Measurements from ENCODE around the gene RABEP1. TPM values are rescaled to one million over a fixed set of nuclear protein-coding genes. Genes with fewer than 3 reads are reported as not detected.

Gene RABEP1
- total and polyA plus RNA-seq, 5 donors from 2014 or later = 23.7 to 45.5 (median 26.8) TPM

DNA sequence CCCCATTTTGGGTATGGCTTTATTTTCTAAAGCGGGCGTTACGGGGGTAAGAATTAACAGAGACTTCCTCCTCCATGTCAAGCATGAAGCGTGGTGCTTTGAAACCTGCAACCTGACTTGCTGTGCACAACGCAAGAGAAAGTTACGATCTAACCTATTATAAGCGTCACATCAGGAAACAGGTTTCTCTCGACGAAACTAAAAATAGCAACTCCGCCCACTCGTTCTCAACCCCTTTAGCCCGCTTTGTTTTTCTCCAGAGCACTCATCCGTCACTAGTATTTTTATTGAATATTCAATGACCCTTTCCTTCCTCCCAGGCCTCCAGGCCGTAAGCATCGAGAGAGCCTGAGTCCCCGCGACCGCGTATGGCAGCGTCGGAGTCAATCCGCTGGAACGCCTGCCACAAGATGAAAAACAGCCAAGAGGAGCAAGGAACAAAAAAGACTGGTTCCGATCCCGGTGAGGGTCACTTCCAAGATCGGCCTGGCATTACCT, 136.8 kb downstream of the RABEP1 start:
- Mint-ChIP-seq H3K4me3 (peak overlapping the region; percentile 94 to 100 (median 98)), H3K27me3 (no peaks in the 10 kb centered on the region), H3K27ac (peak overlapping the region; percentile 95 to 100 (median 99)), H3K9me3 (no peaks in the 10 kb centered on the region), H3K36me3 (peaks cover 24% of the 10 kb centered on the region), H3K4me1 (peaks cover 22 to 61% (median 28%) of the 10 kb centered on the region in 4 donors)
- DNase-seq (peak; percentile 59 to 89 (median 83)), ATAC-seq (ENCODE audit: low read depth in 2 of 2) (peak; percentile 28 to 38)
- peak overlapping the region; percentile 99 for H3K27ac ChIP-seq (ENCODE audit: insufficient read depth, low read length, poor library complexity, severe bottlenecking)
- H3K9me3 ChIP-seq (ENCODE audit: control insufficient read depth in 2 of 2, low read length in 2 of 2) = no peaks in the 10 kb centered on the region
- peaks cover 43% of the 10 kb centered on the region for H3K4me1 ChIP-seq (ENCODE audit: control insufficient read depth, insufficient read depth, low read length, poor library complexity, severe bottlenecking)
- no peaks in the 10 kb centered on the region for H3K27me3 ChIP-seq (ENCODE audit: control insufficient read depth, insufficient read depth, low read length)
- H3K4me3 ChIP-seq (ENCODE audit: low read depth, low read length) = peak overlapping the region; percentile 97
- peaks cover 58% of the 10 kb centered on the region for H3K36me3 ChIP-seq (ENCODE audit: control insufficient read depth, insufficient read depth, low read length)

DNA sequence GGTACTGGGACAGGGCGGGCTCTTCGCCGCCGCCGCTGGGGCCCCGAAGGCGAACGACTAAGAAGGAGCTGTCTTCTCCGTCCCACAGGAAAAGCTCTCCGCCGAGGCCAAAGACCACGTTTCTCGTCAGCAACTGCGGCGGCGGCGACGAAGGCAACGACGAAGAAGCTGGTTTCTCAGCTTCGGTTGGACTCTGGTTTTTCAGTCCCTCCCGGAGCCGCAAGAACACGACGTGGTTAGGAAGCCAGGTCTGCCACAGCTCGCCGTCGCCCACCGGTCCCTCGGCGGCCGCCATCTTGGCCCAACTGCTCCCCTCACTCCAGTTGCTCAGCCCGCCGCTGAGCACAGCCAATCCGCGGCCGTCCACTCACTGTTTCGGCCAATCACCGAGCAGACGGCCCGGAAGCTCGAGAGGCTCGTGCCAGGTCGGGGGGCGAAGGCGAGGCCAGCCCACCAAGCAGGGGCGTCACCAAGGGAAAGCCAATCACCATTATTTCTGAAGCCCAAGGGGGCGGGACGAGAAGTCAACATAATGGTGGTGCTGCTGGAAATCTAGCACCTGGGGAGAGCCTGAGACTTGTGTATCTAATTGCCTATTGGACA, 137.4 kb downstream of the RABEP1 start, which contains the start of gene NUP88:
NUP88 (minus strand) TSS at position 307 of the 603 bp plus-strand sequence; CDS start at position 295, 12 bp downstream.
- Histone ChIP-seq H3K9me3 (ENCODE audit: control insufficient read depth in 2 of 2, low read length in 2 of 2) (no peaks in the 10 kb centered on the region), H3K27ac (ENCODE audit: insufficient read depth, low read length, poor library complexity, severe bottlenecking) (peak within 1 kb of the TSS; percentile 99), H3K27me3 (ENCODE audit: control insufficient read depth, insufficient read depth, low read length) (no peaks in the 10 kb centered on the region), H3K4me3 (ENCODE audit: low read depth, low read length) (peak within 1 kb of the TSS; percentile 97), H3K4me1 (ENCODE audit: control insufficient read depth, insufficient read depth, low read length, poor library complexity, severe bottlenecking) (peaks cover 43% of the 10 kb centered on the region), H3K36me3 (ENCODE audit: control insufficient read depth, insufficient read depth, low read length) (peaks cover 58% of the 10 kb centered on the region)
- ATAC-seq (ENCODE audit: low read depth in 2 of 2) (peak; percentile 90 to 94), DNase-seq (peak; percentile 96 to 99 (median 97))
- peak within 1 kb of the TSS; percentile 95 to 100 (median 99) for H3K27ac Mint-ChIP-seq
- H3K27me3 Mint-ChIP-seq = no peaks in the 10 kb centered on the region
- no peaks in the 10 kb centered on the region for H3K9me3 Mint-ChIP-seq
- peaks cover 22 to 61% (median 28%) of the 10 kb centered on the region in 4 donors for H3K4me1 Mint-ChIP-seq
- H3K4me3 Mint-ChIP-seq = peak within 1 kb of the TSS; percentile 94 to 100 (median 98)
- H3K36me3 Mint-ChIP-seq = peaks cover 24% of the 10 kb centered on the region

GRCh38 chr17:5419959-5420653, 138.0 kb downstream of the RABEP1 start, which contains the start of gene RPAIN:
Gene RPAIN (plus strand): TSS chr17:5420182. CDS start chr17:5420211, 29 bp downstream.
- peaks cover 59% of the 10 kb centered on the region for H3K36me3 ChIP-seq (ENCODE audit: control insufficient read depth, insufficient read depth, low read length)
- H3K27ac Mint-ChIP-seq = peak within 1 kb of the TSS; percentile 95 to 100 (median 99)
- no peaks in the 10 kb centered on the region for H3K27me3 ChIP-seq (ENCODE audit: control insufficient read depth, insufficient read depth, low read length)
- peak within 1 kb of the TSS; percentile 94 to 100 (median 98) for H3K4me3 Mint-ChIP-seq
- no peaks in the 10 kb centered on the region for H3K27me3 Mint-ChIP-seq
- H3K9me3 ChIP-seq (ENCODE audit: control insufficient read depth in 2 of 2, low read length in 2 of 2) = no peaks in the 10 kb centered on the region
- peak within 1 kb of the TSS; percentile 99 for H3K27ac ChIP-seq (ENCODE audit: insufficient read depth, low read length, poor library complexity, severe bottlenecking)
- H3K9me3 Mint-ChIP-seq = no peaks in the 10 kb centered on the region
- peaks cover 24% of the 10 kb centered on the region for H3K36me3 Mint-ChIP-seq
- peak; percentile 81 to 94 (median 90) for DNase-seq
- peak within 1 kb of the TSS; percentile 97 for H3K4me3 ChIP-seq (ENCODE audit: low read depth, low read length)
- ATAC-seq (ENCODE audit: low read depth in 2 of 2) = peak; percentile 69 to 70
- H3K4me1 ChIP-seq (ENCODE audit: control insufficient read depth, insufficient read depth, low read length, poor library complexity, severe bottlenecking) = peaks cover 43% of the 10 kb centered on the region
- H3K4me1 Mint-ChIP-seq = peaks cover 22 to 63% (median 28%) of the 10 kb centered on the region in 4 donors

GRCh38 chr17:5422505-5422904, 140.4 kb downstream of the RABEP1 start:
- no peaks in the 10 kb centered on the region for H3K27me3 Mint-ChIP-seq
- no peaks in the 10 kb centered on the region for H3K9me3 Mint-ChIP-seq
- Histone ChIP-seq H3K4me1 (ENCODE audit: control insufficient read depth, insufficient read depth, low read length, poor library complexity, severe bottlenecking) (peaks cover 32% of the 10 kb centered on the region), H3K9me3 (ENCODE audit: control insufficient read depth in 2 of 2, low read length in 2 of 2) (no peaks in the 10 kb centered on the region), H3K27ac (ENCODE audit: insufficient read depth, low read length, poor library complexity, severe bottlenecking) (no peak overlapping the region), H3K36me3 (ENCODE audit: control insufficient read depth, insufficient read depth, low read length) (peaks cover 59% of the 10 kb centered on the region), H3K4me3 (ENCODE audit: low read depth, low read length) (no peak overlapping the region), H3K27me3 (ENCODE audit: control insufficient read depth, insufficient read depth, low read length) (no peaks in the 10 kb centered on the region)
- DNase-seq = no peak
- no peak for ATAC-seq (ENCODE audit: low read depth in 2 of 2)
- peaks cover 22 to 46% (median 24%) of the 10 kb centered on the region in 4 donors for H3K4me1 Mint-ChIP-seq
- H3K36me3 Mint-ChIP-seq = peaks cover 28% of the 10 kb centered on the region
- peak overlapping the region in 2 of 4 donors; percentile 55 to 80 for H3K4me3 Mint-ChIP-seq
- no peak overlapping the region for H3K27ac Mint-ChIP-seq

DNA sequence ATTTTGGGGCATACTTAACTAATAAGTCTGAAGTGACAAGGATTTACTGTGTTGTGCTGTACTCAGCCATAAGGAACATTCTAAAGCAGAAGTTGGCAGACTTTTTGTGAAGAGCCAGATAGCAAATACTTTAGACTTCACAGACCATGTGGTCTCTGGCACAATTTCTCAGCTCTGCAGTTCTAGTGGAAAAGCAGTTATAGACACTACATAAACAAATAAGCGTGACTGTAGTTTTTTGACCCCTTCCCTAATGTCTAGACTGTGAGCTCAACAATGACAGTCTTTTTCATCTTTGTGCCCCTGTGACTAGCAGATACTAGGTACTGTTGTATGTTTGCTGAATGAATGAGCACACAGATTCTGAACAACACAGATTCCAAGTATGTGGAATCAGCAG, 142.8 kb downstream of the RABEP1 start:
- Mint-ChIP-seq H3K36me3 (peaks cover 38% of the 10 kb centered on the region), H3K4me3 (no peak overlapping the region), H3K4me1 (peaks cover 16 to 34% (median 19%) of the 10 kb centered on the region in 4 donors), H3K9me3 (no peaks in the 10 kb centered on the region), H3K27me3 (no peaks in the 10 kb centered on the region), H3K27ac (peak overlapping the region in 1 of 3 donors; percentile 38)
- no peak overlapping the region for H3K27ac ChIP-seq (ENCODE audit: insufficient read depth, low read length, poor library complexity, severe bottlenecking)
- H3K27me3 ChIP-seq (ENCODE audit: control insufficient read depth, insufficient read depth, low read length) = no peaks in the 10 kb centered on the region
- no peak for DNase-seq
- H3K4me3 ChIP-seq (ENCODE audit: low read depth, low read length) = no peak overlapping the region
- H3K9me3 ChIP-seq (ENCODE audit: control insufficient read depth in 2 of 2, low read length in 2 of 2) = no peaks in the 10 kb centered on the region
- ATAC-seq (ENCODE audit: low read depth in 2 of 2) = no peak
- H3K36me3 ChIP-seq (ENCODE audit: control insufficient read depth, insufficient read depth, low read length) = peaks cover 80% of the 10 kb centered on the region
- peaks cover 19% of the 10 kb centered on the region for H3K4me1 ChIP-seq (ENCODE audit: control insufficient read depth, insufficient read depth, low read length, poor library complexity, severe bottlenecking)

DNA sequence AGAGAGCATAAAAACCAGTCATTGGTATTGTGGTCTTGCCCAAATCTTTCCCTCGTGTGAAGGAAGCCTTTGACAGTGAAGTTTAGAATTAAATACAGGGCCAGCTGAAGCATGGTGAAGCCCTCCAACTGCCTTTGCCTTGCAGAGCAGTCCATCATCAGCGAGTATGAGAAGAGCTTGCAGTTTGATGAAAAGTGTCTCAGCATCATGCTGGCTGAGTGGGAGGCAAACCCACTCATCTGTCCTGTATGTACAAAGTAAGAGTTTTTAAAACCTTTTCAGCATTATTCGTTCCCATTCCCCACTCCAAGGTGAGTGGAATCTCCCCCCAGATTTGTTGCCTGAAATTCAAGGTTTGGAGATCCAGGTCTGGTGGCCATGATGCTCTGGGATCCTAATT, 143.7 kb downstream of the RABEP1 start:
- DNase-seq = no peak
- Histone ChIP-seq H3K4me3 (ENCODE audit: low read depth, low read length) (no peak overlapping the region), H3K36me3 (ENCODE audit: control insufficient read depth, insufficient read depth, low read length) (peaks cover 86% of the 10 kb centered on the region), H3K4me1 (ENCODE audit: control insufficient read depth, insufficient read depth, low read length, poor library complexity, severe bottlenecking) (peaks cover 13% of the 10 kb centered on the region), H3K9me3 (ENCODE audit: control insufficient read depth in 2 of 2, low read length in 2 of 2) (no peaks in the 10 kb centered on the region), H3K27me3 (ENCODE audit: control insufficient read depth, insufficient read depth, low read length) (no peaks in the 10 kb centered on the region), H3K27ac (ENCODE audit: insufficient read depth, low read length, poor library complexity, severe bottlenecking) (no peak overlapping the region)
- no peak for ATAC-seq (ENCODE audit: low read depth in 2 of 2)
- Mint-ChIP-seq H3K27ac (no peak overlapping the region), H3K4me3 (no peak overlapping the region), H3K36me3 (peaks cover 42% of the 10 kb centered on the region), H3K9me3 (no peaks in the 10 kb centered on the region), H3K27me3 (no peaks in the 10 kb centered on the region), H3K4me1 (peaks cover 8 to 28% (median 19%) of the 10 kb centered on the region in 4 donors)

DNA sequence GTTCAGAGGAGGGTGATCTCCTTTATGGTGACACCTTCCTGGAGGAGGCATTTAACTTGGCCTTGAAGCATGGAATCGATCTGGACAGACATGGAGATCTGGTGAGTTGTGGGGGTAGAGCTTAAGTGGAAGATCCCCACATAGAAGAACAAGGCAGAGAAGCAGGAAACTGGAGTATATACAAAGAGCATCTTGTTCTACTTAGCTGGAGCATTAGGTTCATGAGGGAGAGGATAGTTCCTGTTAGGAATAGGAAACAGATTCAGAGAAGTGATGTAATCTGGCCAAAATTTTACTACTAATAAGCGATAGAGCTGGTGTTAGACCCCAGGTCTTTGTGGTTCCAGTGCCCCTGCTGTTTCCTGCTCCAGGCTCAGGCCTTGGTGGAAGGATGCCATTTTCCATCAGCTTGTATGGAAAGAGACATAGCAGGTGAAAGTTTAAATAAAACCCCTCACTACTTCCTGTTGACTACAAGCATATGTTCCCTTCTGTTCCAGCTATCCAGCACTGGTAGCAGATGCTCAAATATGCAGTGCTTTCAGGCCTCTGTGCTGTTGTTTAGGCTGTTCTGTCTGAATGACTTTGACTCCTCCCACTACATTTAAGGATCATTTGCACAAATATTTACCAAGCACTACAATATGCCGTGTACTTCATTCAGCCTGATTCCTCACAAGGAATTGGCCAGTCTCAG, 147.3 kb downstream of the RABEP1 start:
- H3K4me1 ChIP-seq (ENCODE audit: control insufficient read depth, insufficient read depth, low read length, poor library complexity, severe bottlenecking) = no peaks in the 10 kb centered on the region
- H3K27me3 Mint-ChIP-seq = no peaks in the 10 kb centered on the region
- ATAC-seq (ENCODE audit: low read depth in 2 of 2) (no peak), DNase-seq (no peak)
- no peaks in the 10 kb centered on the region for H3K9me3 ChIP-seq (ENCODE audit: control insufficient read depth in 2 of 2, low read length in 2 of 2)
- no peak overlapping the region for H3K27ac ChIP-seq (ENCODE audit: insufficient read depth, low read length, poor library complexity, severe bottlenecking)
- H3K4me3 ChIP-seq (ENCODE audit: low read depth, low read length) = no peak overlapping the region
- H3K4me3 Mint-ChIP-seq = no peak overlapping the region
- no peaks in the 10 kb centered on the region for H3K9me3 Mint-ChIP-seq
- H3K27ac Mint-ChIP-seq = peak overlapping the region in 1 of 3 donors; percentile 76
- peaks cover 56% of the 10 kb centered on the region for H3K36me3 Mint-ChIP-seq
- peaks cover 92% of the 10 kb centered on the region for H3K36me3 ChIP-seq (ENCODE audit: control insufficient read depth, insufficient read depth, low read length)
- peaks cover 0 to 10% (median 6%) of the 10 kb centered on the region in 4 donors for H3K4me1 Mint-ChIP-seq
- H3K27me3 ChIP-seq (ENCODE audit: control insufficient read depth, insufficient read depth, low read length) = no peaks in the 10 kb centered on the region
